Caco-2 (cell line): ENCODE results near the gene GRIK3. TPM values are rescaled to one million over a fixed set of nuclear protein-coding genes. Genes with fewer than 3 reads are reported as not detected.

Experiments used
- BruUV-seq: library from RNA; stranded (reverse); fragments of 400-500 nt; replicated peaks from 2 replicates; lab custom pipeline; 2021; lab: Mats Ljungman, UMichigan
- CTCF ChIA-PET: fragments of 300-600 bp; sonication (Branson Sonifier 250); formaldehyde crosslinking; loops from one replicate; lab custom pipeline; 2022; ENCODE audit warnings: antibody characterized with exemption; lab: Charles Lee
- POLR2A ChIA-PET: fragments of 300-600 bp; sonication (Branson Sonifier 250); formaldehyde crosslinking; loops from one replicate; lab custom pipeline; 2022; ENCODE audit warnings: antibody characterized with exemption; lab: Charles Lee
- DNase-seq, 2 experiments: peaks; one replicate each; pipeline versions ENCODE4 v3.0.0 to v3.0.0-alpha.2; 2020 to 2022
- H3K27me3 ChIP-seq: replicated peaks from 2 replicates; pipeline ENCODE4 v1.6.0; 2011; ENCODE audit warnings: low read length; ENCODE audit not compliant: control insufficient read depth, insufficient read depth
- H3K36me3 ChIP-seq: 2 replicates; pipeline ENCODE4 v1.5.1; 2011; ENCODE audit warnings: low read length; ENCODE audit not compliant: control insufficient read depth, insufficient read depth
- H3K4me1 ChIP-seq: fragments of 250-450 bp; sonication (Bioruptor Pico); 2 replicates; pipeline ENCODE4 v1.5.1; 2020; ENCODE audit warnings: mild to moderate bottlenecking
- H3K4me3 ChIP-seq: 2 replicates; pipeline ENCODE4 v1.5.1; 2011; ENCODE audit warnings: low read depth, mild to moderate bottlenecking, control low read depth, low read length
- H3K9me3 ChIP-seq: fragments of 250-450 bp; sonication (Bioruptor Pico); 2 replicates; pipeline ENCODE4 v1.5.1; 2020; ENCODE audit warnings: mild to moderate bottlenecking, moderate library complexity
- H3K27ac Mint-ChIP-seq: one replicate; pipeline ENCODE4 v1.8.0; 2022; ENCODE audit warnings: mixed read lengths; ENCODE audit not compliant: unreplicated experiment
- H3K27me3 Mint-ChIP-seq: one replicate; pipeline ENCODE4 v1.8.0; 2022; ENCODE audit warnings: mixed read lengths; ENCODE audit not compliant: insufficient read depth, unreplicated experiment
- H3K36me3 Mint-ChIP-seq: one replicate; pipeline ENCODE4 v1.8.0; 2022; ENCODE audit warnings: mild to moderate bottlenecking, mixed read lengths; ENCODE audit not compliant: insufficient read depth, unreplicated experiment
- H3K4me1 Mint-ChIP-seq: one replicate; pipeline ENCODE4 v1.8.0; 2022; ENCODE audit warnings: low read depth, mixed read lengths; ENCODE audit not compliant: unreplicated experiment
- H3K4me3 Mint-ChIP-seq: one replicate; pipeline ENCODE4 v1.8.0; 2022; ENCODE audit warnings: mild to moderate bottlenecking, moderate library complexity, mixed read lengths; ENCODE audit not compliant: unreplicated experiment
- H3K9me3 Mint-ChIP-seq: one replicate; pipeline ENCODE4 v1.8.0; 2022; ENCODE audit warnings: mixed read lengths; ENCODE audit not compliant: unreplicated experiment
- CTCF ChIP-seq, 2 experiments: fragments of 200-600 bp in 1 of 2; IDR thresholded peaks; 1 replicate in 1 of 2; 2 replicates in 1 of 2; pipeline versions ENCODE4 v1.5.1 to v1.8.0; 2011 to 2022; ENCODE audit warnings: antibody characterized with exemption in 1 of 2, control low read depth in 1 of 2, inconsistent platforms in 1 of 2, low read depth in 1 of 2, low read length in 1 of 2, mild to moderate bottlenecking in 1 of 2, moderate library complexity in 1 of 2; ENCODE audit not compliant: insufficient read depth in 1 of 2, severe bottlenecking in 1 of 2, unreplicated experiment in 1 of 2
- intact Hi-C: fragments of 100-400 bp; cut with micrococcal nuclease; formaldehyde crosslinking; loops from one replicate; pipeline ENCODE4 v1.10.0; 2022; ENCODE audit not compliant: unreplicated experiment
- total RNA-seq: library from RNA; stranded (reverse); gene quantifications from 2 replicates; pipeline ENCODE4 v1.2.3, GENCODE V29; 2022

The GRIK3 gene
- total RNA-seq, 1 experiment from 2014 or later: not detected

DNA sequence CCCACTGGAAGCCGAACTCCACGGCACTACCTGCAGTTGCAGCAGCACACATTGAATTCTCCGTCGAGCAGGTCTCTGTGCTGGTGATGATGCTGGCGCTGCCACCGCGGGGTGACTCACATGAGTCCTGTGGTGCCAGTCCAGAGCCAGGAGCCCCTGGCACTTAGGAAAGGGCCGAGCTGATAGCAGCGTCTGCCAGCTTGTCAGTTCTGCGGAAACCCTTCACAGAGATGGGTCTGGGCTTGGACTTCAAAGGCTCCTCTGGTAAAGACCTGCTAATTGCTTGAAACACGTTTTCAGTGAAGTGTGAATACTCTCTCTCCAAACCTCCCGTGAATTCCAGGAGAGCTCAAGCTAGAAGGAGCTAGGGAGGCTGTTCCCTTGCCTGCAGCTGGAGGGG lies 92.2 kb downstream of the GRIK3 start:
- ChIA-PET CTCF (interaction anchor here (0.7 kb wide), 1 partner anchor 108 kb away, joined by 3 read pairs; no protein-coding TSS in a partner anchor), POLR2A (no interaction called here)
- intact Hi-C loops: no loop called here
- Mint-ChIP-seq H3K9me3 (no peaks in the 10 kb centered on the region), H3K4me3 (no peak overlapping the region), H3K27ac (no peak overlapping the region), H3K27me3 (peaks cover 23% of the 10 kb centered on the region), H3K4me1 (no peaks in the 10 kb centered on the region), H3K36me3 (no peaks in the 10 kb centered on the region)
- Histone ChIP-seq H3K36me3 (no peaks in the 10 kb centered on the region), H3K27me3 (no peaks in the 10 kb centered on the region), H3K9me3 (no peaks in the 10 kb centered on the region), H3K4me1 (no peaks in the 10 kb centered on the region), H3K4me3 (no peak overlapping the region)
- DNase-seq: no peak
- no TSS peak for BruUV-seq
- TF ChIP-seq CTCF (IDR thresholded peaks at IDR 0.05; ENCODE audit: insufficient read depth in 1 of 2, low read depth in 1 of 2, low read length in 1 of 2, severe bottlenecking in 1 of 2, unreplicated experiment in 1 of 2): no peak

- no peak overlapping the region for H3K27ac Mint-ChIP-seq
- no peaks in the 10 kb centered on the region for H3K36me3 Mint-ChIP-seq
- Histone ChIP-seq H3K4me3 (no peak overlapping the region), H3K27me3 (no peaks in the 10 kb centered on the region), H3K36me3 (no peaks in the 10 kb centered on the region), H3K9me3 (no peaks in the 10 kb centered on the region), H3K4me1 (no peaks in the 10 kb centered on the region)
- intact Hi-C loops: no loop called here
- peaks cover 19% of the 10 kb centered on the region for H3K27me3 Mint-ChIP-seq
- POLR2A ChIA-PET: no interaction called here
- no peak for DNase-seq
- no peaks in the 10 kb centered on the region for H3K9me3 Mint-ChIP-seq
- no peak for TF ChIP-seq CTCF (IDR thresholded peaks at IDR 0.05; ENCODE audit: insufficient read depth in 1 of 2, low read depth in 1 of 2, low read length in 1 of 2, severe bottlenecking in 1 of 2, unreplicated experiment in 1 of 2)
- no TSS peak for BruUV-seq
- no peaks in the 10 kb centered on the region for H3K4me1 Mint-ChIP-seq
- CTCF ChIA-PET: interaction anchor here (0.7 kb wide), 1 partner anchor 108 kb away, joined by 3 read pairs; no protein-coding TSS in a partner anchor
- H3K4me3 Mint-ChIP-seq: no peak overlapping the region
Measured at GRCh38 chr1:36941316-36941978, 92.9 kb downstream of the GRIK3 start.

DNA sequence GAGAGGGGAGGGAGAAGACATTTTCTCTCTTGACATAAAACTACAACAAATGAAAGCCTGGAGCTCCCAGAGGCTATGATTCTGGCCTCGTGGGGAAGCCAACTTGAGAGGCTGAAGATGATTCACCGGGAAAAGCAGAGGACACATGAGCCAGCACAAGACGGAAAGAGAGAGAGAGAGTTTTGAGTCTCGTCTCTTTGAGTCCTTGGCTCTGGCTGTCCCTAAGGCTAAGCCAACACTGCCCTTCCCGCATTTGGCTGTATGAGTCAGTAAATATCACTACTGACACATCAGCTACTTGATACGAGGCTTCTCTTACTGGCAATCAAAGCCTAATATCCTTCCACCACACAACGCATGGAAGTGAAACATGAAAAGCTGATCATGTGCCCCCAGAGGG lies 95.5 kb downstream of the GRIK3 start:
- Mint-ChIP-seq H3K27me3 (peaks cover 18% of the 10 kb centered on the region), H3K4me1 (no peaks in the 10 kb centered on the region), H3K36me3 (no peaks in the 10 kb centered on the region), H3K4me3 (no peak overlapping the region), H3K9me3 (no peaks in the 10 kb centered on the region), H3K27ac (no peak overlapping the region)
- Histone ChIP-seq H3K4me3 (no peak overlapping the region), H3K9me3 (no peaks in the 10 kb centered on the region), H3K36me3 (no peaks in the 10 kb centered on the region), H3K27me3 (no peaks in the 10 kb centered on the region), H3K4me1 (no peaks in the 10 kb centered on the region)
- TF ChIP-seq CTCF (IDR thresholded peaks at IDR 0.05; ENCODE audit: insufficient read depth in 1 of 2, low read depth in 1 of 2, low read length in 1 of 2, severe bottlenecking in 1 of 2, unreplicated experiment in 1 of 2): no peak
- DNase-seq: no peak
- no TSS peak for BruUV-seq
- intact Hi-C loops: no loop called here
- ChIA-PET POLR2A (no interaction called here), CTCF (no interaction called here)
